Trophoblast cell (in vitro differentiated cells and primary cell): ENCODE data around the gene CACNA2D4.

Experiments
- DNase-seq, 2 donors: peaks; one replicate each; pipeline ENCODE4 v3.0.0-alpha.2; 2016
- H2AFZ ChIP-seq: 2 replicates; pipeline ENCODE4 v1.6.1; 2013; ENCODE audit warnings: low read length, moderate library complexity, mild to moderate bottlenecking; ENCODE audit not compliant: insufficient read depth, poor library complexity
- H2AK5ac ChIP-seq: 2 replicates; pipeline ENCODE4 v1.6.1; 2013; ENCODE audit warnings: mild to moderate bottlenecking, low read length
- H2BK120ac ChIP-seq: 2 replicates; pipeline ENCODE4 v1.6.1; 2013; ENCODE audit warnings: low read length, mild to moderate bottlenecking, moderate library complexity; ENCODE audit not compliant: insufficient read depth, poor library complexity
- H2BK12ac ChIP-seq: 2 replicates; pipeline ENCODE4 v1.6.1; 2013; ENCODE audit warnings: mild to moderate bottlenecking, low read length, moderate library complexity
- H2BK5ac ChIP-seq: 2 replicates; pipeline ENCODE4 v1.6.1; 2013; ENCODE audit warnings: low read length, low read depth, moderate library complexity, mild to moderate bottlenecking; ENCODE audit not compliant: poor library complexity
- H3K14ac ChIP-seq: 2 replicates; pipeline ENCODE4 v1.6.1; 2013; ENCODE audit warnings: mild to moderate bottlenecking, low read length
- H3K18ac ChIP-seq: 2 replicates; pipeline ENCODE4 v1.6.1; 2013; ENCODE audit warnings: mild to moderate bottlenecking, low read length
- H3K23ac ChIP-seq: 2 replicates; pipeline ENCODE4 v1.6.1; 2013; ENCODE audit warnings: low read length
- H3K27ac ChIP-seq: 2 replicates; pipeline ENCODE4 v1.5.1; 2013; ENCODE audit warnings: low read depth, mild to moderate bottlenecking, inconsistent platforms, low read length, moderate library complexity
- H3K27me3 ChIP-seq: 2 replicates; pipeline ENCODE4 v1.6.1; 2013; ENCODE audit warnings: inconsistent platforms, mild to moderate bottlenecking, low read length, moderate library complexity; ENCODE audit not compliant: insufficient read depth
- H3K36me3 ChIP-seq, 2 experiments: 1 replicate in 1 of 2; 2 replicates in 1 of 2; pipeline ENCODE4 v1.6.1; 2013; ENCODE audit warnings: low read length in 2 of 2, mild to moderate bottlenecking in 2 of 2, moderate library complexity in 1 of 2; ENCODE audit not compliant: insufficient read depth in 2 of 2, control insufficient read depth in 1 of 2
- H3K4ac ChIP-seq: 2 replicates; pipeline ENCODE4 v1.6.1; 2013; ENCODE audit warnings: low read depth, mild to moderate bottlenecking, low read length, moderate library complexity
- H3K4me1 ChIP-seq, 2 experiments: 1 replicate in 1 of 2; 2 replicates in 1 of 2; pipeline ENCODE4 v1.6.1; 2013; ENCODE audit warnings: low read length in 2 of 2, mild to moderate bottlenecking in 2 of 2, moderate library complexity in 1 of 2; ENCODE audit not compliant: insufficient read depth in 2 of 2, control insufficient read depth in 1 of 2
- H3K4me2 ChIP-seq: 2 replicates; pipeline ENCODE4 v1.6.1; 2013; ENCODE audit warnings: inconsistent platforms, mild to moderate bottlenecking, low read length, moderate library complexity
- H3K4me3 ChIP-seq: 2 replicates; pipeline ENCODE4 v1.5.1; 2013; ENCODE audit warnings: mild to moderate bottlenecking, low read depth, low read length, inconsistent platforms
- H3K79me1 ChIP-seq: one replicate; pipeline ENCODE4 v1.6.1; 2013; ENCODE audit warnings: low read length
- H3K79me2 ChIP-seq: 2 replicates; pipeline ENCODE4 v1.6.1; 2013; ENCODE audit warnings: low read length, mild to moderate bottlenecking; ENCODE audit not compliant: control insufficient read depth, insufficient read depth, poor library complexity
- H3K9ac ChIP-seq: 2 replicates; pipeline ENCODE4 v1.6.1; 2013; ENCODE audit warnings: mild to moderate bottlenecking, low read length
- H3K9me3 ChIP-seq: 2 replicates; pipeline ENCODE4 v1.6.1; 2013; ENCODE audit warnings: low read depth, mild to moderate bottlenecking, control low read depth, inconsistent platforms, low read length; ENCODE audit not compliant: insufficient read depth
- H4K12ac ChIP-seq: 2 replicates; pipeline ENCODE4 v1.6.1; 2013; ENCODE audit warnings: low read depth, mild to moderate bottlenecking, low read length, moderate library complexity
- H4K8ac ChIP-seq: 2 replicates; pipeline ENCODE4 v1.6.1; 2013; ENCODE audit warnings: low read depth, mild to moderate bottlenecking, low read length, moderate library complexity
- H4K91ac ChIP-seq: one replicate; pipeline ENCODE4 v1.6.1; 2013; ENCODE audit warnings: low read depth, mild to moderate bottlenecking, low read length, moderate library complexity
- WGBS: extraction: QIAGEN DNeasy Blood & Tissue Kit; methylation state at CpG from one replicate; pipeline ENCODE4 v1.1.7; 2013; ENCODE audit warnings: missing lambda C conversion rate; ENCODE audit not compliant: insufficient read length, insufficient coverage; ENCODE audit errors: extremely low coverage; 5-methylcytosine and 5-hydroxymethylcytosine counted together

CACNA2D4 gene

DNA sequence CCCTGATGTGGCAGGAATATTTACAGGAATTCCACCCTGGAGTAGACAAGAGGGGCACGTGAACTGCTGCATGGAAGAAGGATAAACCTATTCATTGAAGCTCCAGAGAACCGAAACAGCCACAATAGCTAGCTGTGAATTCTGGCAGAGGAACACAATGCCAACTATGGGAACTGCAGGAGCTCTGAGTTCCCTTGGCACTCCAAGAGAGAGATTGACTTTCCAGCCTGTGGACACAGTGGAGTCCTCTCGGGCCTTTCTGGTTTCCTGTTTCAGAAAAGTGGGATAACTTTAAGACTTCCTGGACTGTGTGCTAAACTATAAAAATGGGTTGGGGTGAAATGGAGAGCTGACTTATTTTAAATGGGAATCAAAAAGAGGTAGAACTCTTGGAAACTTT lies 11.9 kb downstream of the CACNA2D4 start:
- H4K91ac ChIP-seq = no peak overlapping the region
- H3K23ac ChIP-seq = no peak overlapping the region
- WGBS = no CpG with 5 or more reads among the region's 3 CpGs
- DNase-seq = no peak
- no peaks in the 10 kb centered on the region for H3K79me2 ChIP-seq
- H3K4ac ChIP-seq = no peak overlapping the region
- H4K12ac ChIP-seq = no peak overlapping the region
- no peak overlapping the region for H3K14ac ChIP-seq
- no peak overlapping the region for H3K4me3 ChIP-seq
- H3K9ac ChIP-seq = no peak overlapping the region
- peaks cover 4% of the 10 kb centered on the region for H3K9me3 ChIP-seq
- H3K18ac ChIP-seq = no peak overlapping the region
- no peak overlapping the region for H3K27ac ChIP-seq
- H3K4me2 ChIP-seq = no peak overlapping the region
- H2BK120ac ChIP-seq = no peak overlapping the region
- no peaks in the 10 kb centered on the region for H3K4me1 ChIP-seq
- no peak overlapping the region for H2BK12ac ChIP-seq
- no peak overlapping the region for H2BK5ac ChIP-seq
- no peak overlapping the region for H4K8ac ChIP-seq
- no peaks in the 10 kb centered on the region for H3K36me3 ChIP-seq
- no peak overlapping the region for H2AK5ac ChIP-seq
- H2AFZ ChIP-seq = no peak overlapping the region
- H3K79me1 ChIP-seq = no peaks in the 10 kb centered on the region
- H3K27me3 ChIP-seq = no peaks in the 10 kb centered on the region

- H3K4me2 ChIP-seq = no peak overlapping the region
- no peak overlapping the region for H4K91ac ChIP-seq
- H2BK120ac ChIP-seq = no peak overlapping the region
- H3K36me3 ChIP-seq = no peaks in the 10 kb centered on the region
- no peak overlapping the region for H3K23ac ChIP-seq
- H3K18ac ChIP-seq = no peak overlapping the region
- peaks cover 4% of the 10 kb centered on the region for H3K9me3 ChIP-seq
- no peak overlapping the region for H3K4ac ChIP-seq
- no peak overlapping the region for H3K4me3 ChIP-seq
- no peak overlapping the region for H2AFZ ChIP-seq
- H2AK5ac ChIP-seq = no peak overlapping the region
- no peak overlapping the region for H4K12ac ChIP-seq
- no peak overlapping the region for H2BK5ac ChIP-seq
- H3K14ac ChIP-seq = no peak overlapping the region
- no peak overlapping the region for H3K9ac ChIP-seq
- H3K79me2 ChIP-seq = no peaks in the 10 kb centered on the region
- no peak overlapping the region for H3K27ac ChIP-seq
- H2BK12ac ChIP-seq = no peak overlapping the region
- H3K4me1 ChIP-seq = no peaks in the 10 kb centered on the region
- no peak overlapping the region for H4K8ac ChIP-seq
- no peak for DNase-seq
- no peaks in the 10 kb centered on the region for H3K79me1 ChIP-seq
- no peaks in the 10 kb centered on the region for H3K27me3 ChIP-seq
Observed at GRCh38 chr12:1904875-1905274, 13.6 kb downstream of the CACNA2D4 start.

- no peak overlapping the region for H2AFZ ChIP-seq
- H4K91ac ChIP-seq = no peak overlapping the region
- no peaks in the 10 kb centered on the region for H3K4me1 ChIP-seq
- no peak overlapping the region for H2BK5ac ChIP-seq
- no peak overlapping the region for H3K4me3 ChIP-seq
- H3K14ac ChIP-seq = no peak overlapping the region
- no peak overlapping the region for H4K12ac ChIP-seq
- no peak overlapping the region for H3K9ac ChIP-seq
- H3K18ac ChIP-seq = no peak overlapping the region
- no peaks in the 10 kb centered on the region for H3K27me3 ChIP-seq
- no peaks in the 10 kb centered on the region for H3K79me1 ChIP-seq
- H2BK12ac ChIP-seq = no peak overlapping the region
- no CpG with 5 or more reads among the region's 5 CpGs for WGBS
- DNase-seq = no peak
- no peak overlapping the region for H4K8ac ChIP-seq
- no peaks in the 10 kb centered on the region for H3K9me3 ChIP-seq
- H3K4ac ChIP-seq = no peak overlapping the region
- H3K23ac ChIP-seq = no peak overlapping the region
- H3K79me2 ChIP-seq = no peaks in the 10 kb centered on the region
- no peak overlapping the region for H2AK5ac ChIP-seq
- H3K27ac ChIP-seq = no peak overlapping the region
- no peak overlapping the region for H2BK120ac ChIP-seq
- no peaks in the 10 kb centered on the region for H3K36me3 ChIP-seq
- no peak overlapping the region for H3K4me2 ChIP-seq
Observed at GRCh38 chr12:1896964-1897363, 21.5 kb downstream of the CACNA2D4 start.

- no peaks in the 10 kb centered on the region for H3K4me1 ChIP-seq
- no peak overlapping the region for H2BK12ac ChIP-seq
- H3K14ac ChIP-seq = no peak overlapping the region
- no peaks in the 10 kb centered on the region for H3K36me3 ChIP-seq
- H3K4me3 ChIP-seq = no peak overlapping the region
- H3K4ac ChIP-seq = no peak overlapping the region
- H3K23ac ChIP-seq = no peak overlapping the region
- H3K27ac ChIP-seq = no peak overlapping the region
- no peak overlapping the region for H4K8ac ChIP-seq
- no peak overlapping the region for H2AFZ ChIP-seq
- H2BK5ac ChIP-seq = no peak overlapping the region
- H4K91ac ChIP-seq = no peak overlapping the region
- H3K4me2 ChIP-seq = no peak overlapping the region
- no peaks in the 10 kb centered on the region for H3K79me1 ChIP-seq
- no CpG with 5 or more reads among the region's 2 CpGs for WGBS
- H2BK120ac ChIP-seq = no peak overlapping the region
- no peak overlapping the region for H4K12ac ChIP-seq
- H2AK5ac ChIP-seq = no peak overlapping the region
- no peaks in the 10 kb centered on the region for H3K27me3 ChIP-seq
- H3K18ac ChIP-seq = no peak overlapping the region
- H3K79me2 ChIP-seq = no peaks in the 10 kb centered on the region
- peaks cover 8% of the 10 kb centered on the region for H3K9me3 ChIP-seq
- DNase-seq = no peak
- no peak overlapping the region for H3K9ac ChIP-seq
Observed at GRCh38 chr12:1890810-1891209, 27.6 kb downstream of the CACNA2D4 start.
